Measurements from ENCODE around the gene RHBG.

Gene RHBG

DNA sequence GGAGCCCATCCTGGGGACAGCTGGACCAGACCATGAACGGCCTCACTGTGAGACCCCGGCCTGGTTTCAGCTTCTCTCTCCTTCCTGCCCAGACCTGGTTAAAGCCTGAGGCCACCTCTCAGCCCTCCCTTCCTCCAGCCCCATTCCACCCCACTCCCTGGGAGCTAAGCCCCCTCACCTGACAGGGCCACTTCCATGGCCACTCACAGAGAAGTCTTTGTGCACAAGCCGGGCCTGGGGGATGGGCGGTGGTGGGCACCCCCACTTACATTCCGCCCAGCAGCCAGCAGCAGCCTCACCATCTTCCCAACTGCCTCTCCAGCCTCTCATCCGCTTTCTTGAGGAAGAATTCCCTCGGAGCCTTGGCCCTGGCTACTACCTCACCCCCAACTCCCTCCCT is 40.4 kb downstream of the RHBG start:
- no peak for DNase-seq

DNA sequence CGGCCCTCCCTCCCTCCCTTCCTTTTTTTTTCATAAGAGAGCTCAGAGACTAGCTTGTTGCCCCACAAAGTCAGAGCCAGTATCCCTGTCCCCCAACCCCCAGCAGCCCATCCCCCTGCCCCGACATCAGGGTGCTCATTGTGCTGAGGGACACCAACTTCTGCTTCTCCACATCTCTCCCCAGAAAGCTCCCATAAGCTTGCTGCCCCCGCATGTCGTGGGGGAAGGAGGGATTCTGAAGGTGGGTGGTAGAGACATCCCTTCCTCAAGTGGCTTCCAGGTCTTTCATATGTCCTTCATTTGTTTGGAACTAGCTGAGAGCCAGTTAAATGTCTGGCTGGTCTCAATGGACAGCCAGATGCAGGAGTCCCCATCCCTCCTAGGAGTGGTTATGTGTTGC is 41.2 kb downstream of the RHBG start:
- no peak for DNase-seq

GRCh38 chr1:156410740-156411139 is 41.7 kb downstream of the RHBG start:
- no peak for DNase-seq

DNA sequence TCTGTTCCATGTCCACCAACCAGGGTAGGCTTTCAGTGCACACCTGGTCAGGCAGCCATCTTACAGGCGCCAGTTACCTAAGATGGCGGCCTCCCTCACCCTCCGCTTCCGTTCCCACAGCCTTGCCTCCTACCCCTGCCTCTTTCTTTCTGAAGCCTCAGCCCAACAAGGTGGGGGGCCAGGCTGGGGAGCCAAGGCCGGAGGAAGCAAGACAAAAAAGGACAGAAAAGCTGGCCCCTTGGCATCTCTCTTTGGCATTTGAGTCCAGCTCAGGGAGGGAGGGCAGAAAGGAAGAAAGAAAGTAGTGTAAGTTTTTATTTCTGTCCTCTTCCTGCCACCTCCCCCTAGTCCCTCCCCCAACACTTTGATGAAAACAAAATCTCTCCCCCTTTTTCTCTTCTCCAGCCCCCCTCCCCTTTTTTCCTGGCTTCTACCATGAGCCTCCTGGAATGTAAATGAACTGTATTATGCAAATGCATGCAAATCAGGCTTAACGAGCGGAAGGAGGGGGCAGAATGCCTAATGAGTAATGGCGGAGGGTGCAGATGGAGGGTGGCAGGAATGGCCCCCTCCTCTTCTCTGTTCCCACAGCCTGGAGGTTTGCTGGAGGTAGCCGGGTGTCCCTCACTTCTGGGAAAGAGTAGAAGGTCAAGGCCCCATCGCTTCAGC is 43.8 kb downstream of the RHBG start:
- no peak for DNase-seq

- DNase-seq = no peak
Observed at GRCh38 chr1:156413391-156414246, 44.6 kb downstream of the RHBG start.

DNA sequence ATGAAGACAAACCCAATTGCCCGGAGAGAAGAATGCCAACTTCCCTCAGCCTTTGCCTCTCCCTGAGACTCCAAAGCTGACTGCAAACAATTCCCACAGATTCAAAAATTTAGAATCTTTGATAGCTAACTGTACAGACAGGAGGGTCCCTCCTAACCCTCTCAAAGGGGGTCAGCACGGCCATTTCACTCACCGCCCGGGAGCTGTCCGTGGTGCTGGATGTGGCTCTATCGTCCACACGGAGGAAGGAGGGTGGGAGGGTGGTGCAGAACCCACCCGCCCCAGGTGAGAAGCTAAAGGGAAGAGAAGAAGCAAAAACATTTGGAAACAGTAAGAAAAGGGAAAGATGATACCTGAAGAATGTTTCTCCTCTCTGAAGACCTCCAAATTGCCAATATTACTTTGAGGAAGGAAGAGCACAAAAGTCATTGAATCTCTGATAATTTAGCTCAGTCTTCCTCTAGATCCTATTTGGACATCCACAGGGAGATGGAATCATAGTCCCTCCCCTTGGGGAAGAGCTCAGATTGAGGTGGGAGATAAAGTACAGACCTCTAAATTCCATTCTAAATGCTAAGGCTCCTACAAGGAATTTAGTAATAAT is 45.6 kb downstream of the RHBG start:
- DNase-seq = no peak

GRCh38 chr1:156416993-156417392 is 48.0 kb downstream of the RHBG start:
- no peak for DNase-seq

DNA sequence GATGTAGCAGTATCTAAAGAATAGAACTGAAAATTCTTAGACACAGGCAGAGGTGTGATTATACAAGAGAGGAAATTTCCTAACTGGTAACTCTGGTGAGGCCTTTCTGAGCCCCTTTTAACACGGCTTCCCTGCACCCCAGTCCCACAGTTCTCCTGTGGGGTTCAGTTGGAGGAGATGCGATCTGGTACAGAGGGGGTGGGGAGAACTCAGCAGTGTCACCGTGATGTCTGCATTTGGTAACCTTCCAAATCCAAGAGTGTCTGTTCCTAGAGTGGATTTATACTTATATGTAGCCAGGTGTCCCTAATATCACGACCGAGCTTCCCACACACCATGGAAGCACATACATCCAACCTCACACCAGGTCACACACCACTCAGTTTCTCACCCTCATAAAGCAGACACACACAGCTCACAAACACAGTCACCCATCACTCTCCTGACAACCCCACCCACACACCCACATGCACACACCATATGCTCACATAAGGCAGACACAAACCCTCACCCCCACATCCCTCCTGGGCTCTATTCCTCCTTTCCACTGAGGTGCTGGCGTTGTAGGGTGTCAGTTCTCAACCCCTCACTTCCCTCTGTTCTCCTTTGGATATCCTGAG is 48.5 kb downstream of the RHBG start:
- DNase-seq = no peak

- no peak for DNase-seq
Observed at GRCh38 chr1:156418416-156419070, 49.5 kb downstream of the RHBG start.

DNA sequence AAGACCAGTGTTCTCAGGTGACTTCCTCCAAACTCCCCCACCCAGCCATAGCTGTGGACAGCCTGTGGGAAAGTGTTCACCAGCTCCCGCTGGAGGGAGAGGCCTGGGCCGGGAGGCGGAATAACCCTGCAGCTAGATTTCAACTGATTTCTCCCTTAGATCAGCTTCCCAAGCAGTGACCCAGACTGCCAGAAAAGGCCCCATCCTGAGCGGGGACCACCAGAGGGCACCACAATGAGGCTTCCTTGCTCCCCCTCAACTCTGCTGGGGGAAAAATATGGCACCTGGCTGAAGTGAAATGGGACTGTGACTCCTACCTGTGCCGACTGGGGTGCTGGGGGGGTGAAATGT is 50.8 kb downstream of the RHBG start:
- DNase-seq = peak; percentile 29

- DNase-seq = no peak
Observed at GRCh38 chr1:156420205-156421061, 51.4 kb downstream of the RHBG start.

DNA sequence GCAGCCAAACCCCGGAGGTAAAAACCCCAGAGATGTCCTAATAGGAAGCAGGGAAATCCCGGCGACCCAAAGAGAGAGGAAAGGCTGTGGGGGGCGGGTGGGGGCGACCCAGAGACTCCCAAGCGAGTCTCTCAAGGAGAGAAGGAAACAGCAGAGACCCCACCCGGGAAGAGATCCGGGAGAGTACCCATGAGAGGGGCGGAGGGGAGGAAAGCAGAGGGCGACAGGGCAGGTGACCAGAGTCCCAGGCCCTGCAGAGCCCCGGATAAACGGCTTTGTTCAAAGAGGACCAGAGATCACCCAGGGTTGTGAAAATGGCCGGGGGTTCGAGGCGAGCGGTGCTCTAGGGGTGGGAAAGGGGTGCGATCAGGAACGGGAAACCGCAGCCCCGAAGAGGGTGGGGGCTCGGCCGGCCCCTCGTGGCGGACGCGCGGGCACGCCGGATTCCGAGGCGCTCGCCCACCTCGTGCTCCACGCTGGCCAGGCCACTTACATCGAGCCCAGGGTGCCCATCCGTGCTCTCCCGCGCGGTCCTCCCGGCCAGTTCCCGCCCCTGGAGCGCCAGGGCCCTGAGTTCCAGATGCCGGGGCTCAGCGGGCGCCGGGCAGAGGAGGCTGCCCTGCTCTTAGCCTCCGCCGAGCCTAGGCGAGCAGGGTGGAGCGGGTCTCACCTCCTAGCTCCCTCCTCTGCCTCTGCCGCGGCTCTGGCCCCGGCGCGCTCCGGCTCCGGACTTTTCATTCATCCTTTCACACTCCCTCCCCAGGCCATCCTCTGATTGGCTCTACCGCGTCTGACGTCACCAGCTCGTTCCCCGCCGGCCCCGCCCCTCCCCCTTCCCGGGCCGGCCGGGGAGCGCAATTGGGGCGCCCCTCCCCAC is 52.3 kb downstream of the RHBG start:
- peak; percentile 32 for DNase-seq

GRCh38 chr1:156421939-156422601 is 53.1 kb downstream of the RHBG start:
- no peak for DNase-seq

DNA sequence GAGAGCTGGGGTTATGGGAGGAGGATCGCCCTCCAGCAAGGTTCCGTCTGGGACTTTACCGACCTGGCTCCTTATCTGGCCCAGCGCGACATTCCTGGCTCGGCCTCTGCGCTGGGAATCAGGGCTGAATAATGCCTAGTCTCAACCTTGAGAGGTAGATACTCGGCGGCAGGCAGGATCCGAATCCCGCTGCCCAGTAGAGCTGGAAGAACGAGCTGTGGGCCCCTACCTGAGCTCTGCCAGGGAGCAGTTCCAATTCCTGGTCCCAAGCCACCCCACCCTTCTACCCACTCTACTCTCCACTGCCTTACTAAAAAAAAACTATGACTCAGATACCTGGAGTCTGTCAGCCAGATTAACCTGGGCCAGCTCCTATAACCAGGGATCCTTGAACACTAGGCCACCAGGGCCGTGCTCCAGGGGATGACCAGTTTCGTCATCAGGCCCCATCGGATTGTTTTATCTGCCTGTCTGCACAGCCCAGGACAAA is 53.6 kb downstream of the RHBG start:
- DNase-seq = no peak

GRCh38 chr1:156423422-156424352 is 54.7 kb downstream of the RHBG start:
- no peak for DNase-seq

- DNase-seq = no peak
Observed at GRCh38 chr1:156424806-156425432, 55.9 kb downstream of the RHBG start.

- DNase-seq = no peak
Observed at GRCh38 chr1:156425943-156426342, 56.9 kb downstream of the RHBG start.

DNA sequence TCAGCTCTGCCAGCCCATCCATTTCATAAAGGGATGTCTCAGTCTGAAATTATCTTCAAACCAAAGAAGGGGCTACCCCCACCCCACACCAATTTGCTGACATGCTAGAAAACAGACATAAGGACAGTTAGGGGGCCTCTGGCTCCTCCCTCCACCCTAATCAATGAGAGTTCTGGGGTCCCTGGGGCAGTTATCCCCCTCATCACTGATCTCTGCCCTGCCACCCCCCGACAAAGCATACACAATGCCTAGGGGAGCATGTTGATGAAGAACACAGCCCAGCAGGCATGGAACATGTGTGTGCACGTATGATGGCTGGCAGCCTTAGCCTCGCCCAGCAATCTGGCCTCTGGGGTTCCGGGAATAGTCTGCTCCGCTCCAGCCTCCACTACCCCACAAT is 58.9 kb downstream of the RHBG start:
- no peak for DNase-seq
